Thyroid gland (tissue), 4 donors: Measurements from ENCODE around the gene PTPRJ.

Experiments used
- POLR2A ChIP-seq, 2 donors: fragments of 450-650 bp; IDR thresholded peaks; one replicate each; pipeline ENCODE4 v1.6.1; 2017; ENCODE audit warnings: antibody characterized with exemption in 2 of 2, mild to moderate bottlenecking in 2 of 2, moderate library complexity in 1 of 2
- TF ChIP-seq, protein P1 (sequence below), 6 experiments: fragments of 200-600 bp in 3 of 6; fragments of 450-650 bp in 3 of 6; sonication (generic) in 3 of 6; IDR thresholded peaks; one replicate each; pipeline ENCODE4 v1.5.1; 2016 to 2019; ENCODE audit warnings: antibody characterized with exemption in 6 of 6, mild to moderate bottlenecking in 2 of 6, inconsistent platforms in 1 of 6, moderate library complexity in 1 of 6

DNA sequence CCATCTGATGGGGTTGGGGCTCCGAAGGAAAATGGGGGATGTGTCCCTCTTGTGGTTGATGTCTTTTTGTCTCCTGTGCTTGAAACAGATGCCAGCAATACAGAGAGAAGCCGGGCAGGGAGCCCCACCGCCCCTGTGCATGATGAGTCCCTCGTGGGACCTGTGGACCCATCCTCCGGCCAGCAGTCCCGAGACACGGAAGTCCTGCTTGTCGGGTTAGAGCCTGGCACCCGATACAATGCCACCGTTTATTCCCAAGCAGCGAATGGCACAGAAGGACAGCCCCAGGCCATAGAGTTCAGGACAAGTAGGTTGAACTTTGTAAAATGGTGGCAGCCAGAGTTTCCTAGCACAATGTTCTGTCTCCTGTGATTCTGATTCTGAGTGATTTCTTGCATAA is 144.5 kb downstream of the PTPRJ start:
- TF ChIP-seq, protein P1, sequence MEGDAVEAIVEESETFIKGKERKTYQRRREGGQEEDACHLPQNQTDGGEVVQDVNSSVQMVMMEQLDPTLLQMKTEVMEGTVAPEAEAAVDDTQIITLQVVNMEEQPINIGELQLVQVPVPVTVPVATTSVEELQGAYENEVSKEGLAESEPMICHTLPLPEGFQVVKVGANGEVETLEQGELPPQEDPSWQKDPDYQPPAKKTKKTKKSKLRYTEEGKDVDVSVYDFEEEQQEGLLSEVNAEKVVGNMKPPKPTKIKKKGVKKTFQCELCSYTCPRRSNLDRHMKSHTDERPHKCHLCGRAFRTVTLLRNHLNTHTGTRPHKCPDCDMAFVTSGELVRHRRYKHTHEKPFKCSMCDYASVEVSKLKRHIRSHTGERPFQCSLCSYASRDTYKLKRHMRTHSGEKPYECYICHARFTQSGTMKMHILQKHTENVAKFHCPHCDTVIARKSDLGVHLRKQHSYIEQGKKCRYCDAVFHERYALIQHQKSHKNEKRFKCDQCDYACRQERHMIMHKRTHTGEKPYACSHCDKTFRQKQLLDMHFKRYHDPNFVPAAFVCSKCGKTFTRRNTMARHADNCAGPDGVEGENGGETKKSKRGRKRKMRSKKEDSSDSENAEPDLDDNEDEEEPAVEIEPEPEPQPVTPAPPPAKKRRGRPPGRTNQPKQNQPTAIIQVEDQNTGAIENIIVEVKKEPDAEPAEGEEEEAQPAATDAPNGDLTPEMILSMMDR (IDR thresholded peaks at IDR 0.05), result no peak
- TF ChIP-seq POLR2A (IDR thresholded peaks at IDR 0.05), result no peak
